Neural progenitor cell (in vitro differentiated cells): ENCODE data around the gene DUOX1. TPM values are rescaled to one million over a fixed set of nuclear protein-coding genes. Genes with fewer than 3 reads are reported as not detected.

ENCODE experiments used
- DNase-seq: peaks from one replicate; pipeline ENCODE4 v3.0.0-alpha.2; 2016; ENCODE audit warnings: low spot score
- H2AFZ ChIP-seq: fragments of 200-600 bp; sonication (generic); replicated peaks from 2 replicates; pipeline ENCODE4 v1.6.1; 2016; ENCODE audit warnings: antibody characterized with exemption
- H3F3A ChIP-seq: fragments of 200-600 bp; sonication (generic); 2 replicates; pipeline ENCODE4 v1.6.1; 2016; ENCODE audit warnings: antibody characterized with exemption, low read depth
- H3K27ac ChIP-seq: fragments of 200-600 bp; sonication (generic); 2 replicates; pipeline ENCODE4 v1.5.1; 2016; ENCODE audit warnings: mild to moderate bottlenecking
- H3K27me3 ChIP-seq: fragments of 200-600 bp; sonication (generic); 2 replicates; pipeline ENCODE4 v1.6.1; 2016; ENCODE audit warnings: mild to moderate bottlenecking, moderate library complexity
- H3K36me3 ChIP-seq: fragments of 200-600 bp; sonication (generic); 2 replicates; pipeline ENCODE4 v1.5.1; 2016
- H3K4me1 ChIP-seq: fragments of 200-600 bp; sonication (generic); 2 replicates; pipeline ENCODE4 v1.6.1; 2016; ENCODE audit warnings: mixed run types
- H3K4me2 ChIP-seq: fragments of 200-600 bp; sonication (generic); 2 replicates; pipeline ENCODE4 v1.6.1; 2016
- H3K4me3 ChIP-seq: fragments of 200-600 bp; sonication (generic); 2 replicates; pipeline ENCODE4 v1.5.1; 2016
- H3K79me2 ChIP-seq: fragments of 200-600 bp; sonication (generic); 2 replicates; pipeline ENCODE4 v1.6.1; 2016; ENCODE audit warnings: low read depth
- H3K9ac ChIP-seq: fragments of 200-600 bp; sonication (generic); 2 replicates; pipeline ENCODE4 v1.6.1; 2016
- H3K9me3 ChIP-seq: fragments of 200-600 bp; sonication (generic); 2 replicates; pipeline ENCODE4 v1.5.1; 2016; ENCODE audit warnings: low read depth
- H4K20me1 ChIP-seq: fragments of 200-600 bp; sonication (generic); 2 replicates; pipeline ENCODE4 v1.6.1; 2016; ENCODE audit warnings: low read depth
- H3K27ac Mint-ChIP-seq: 3 replicates; pipeline ENCODE4 v1.8.0; 2021; ENCODE audit warnings: mixed read lengths
- H3K27me3 Mint-ChIP-seq: 2 replicates; pipeline ENCODE4 v1.8.0; 2022; ENCODE audit warnings: low read depth, mild to moderate bottlenecking, inconsistent platforms, moderate library complexity, mixed read lengths; ENCODE audit not compliant: insufficient read depth
- H3K36me3 Mint-ChIP-seq: 3 replicates; pipeline ENCODE4 v1.8.0; 2021; ENCODE audit warnings: mixed read lengths
- H3K4me1 Mint-ChIP-seq: 3 replicates; pipeline ENCODE4 v1.8.0; 2021; ENCODE audit warnings: mixed read lengths
- H3K4me3 Mint-ChIP-seq: 3 replicates; pipeline ENCODE4 v1.8.0; 2021; ENCODE audit warnings: mild to moderate bottlenecking, moderate library complexity, mixed read lengths
- H3K9me3 Mint-ChIP-seq: 3 replicates; pipeline ENCODE4 v1.8.0; 2020; ENCODE audit warnings: mixed read lengths
- EZH2 ChIP-seq: fragments of 200-600 bp; sonication (generic); IDR thresholded peaks from 2 replicates; pipeline ENCODE4 v1.6.1; 2017; ENCODE audit warnings: antibody characterized with exemption, mild to moderate bottlenecking, moderate library complexity
- EZH2phosphoT487 ChIP-seq: fragments of 200-600 bp; sonication (generic); IDR thresholded peaks from 2 replicates; pipeline ENCODE4 v1.6.1; 2017; ENCODE audit warnings: antibody characterized with exemption
- total RNA-seq: library from RNA; depleted of rRNA; stranded (reverse); fragments of >200 nt; gene quantifications from 2 replicates; pipeline ENCODE4 v1.2.3, GENCODE V29; 2015; ENCODE audit warnings: low replicate concordance
- TF ChIP-seq, protein P1 (sequence below): fragments of 200-600 bp; sonication (generic); IDR thresholded peaks from 2 replicates; pipeline ENCODE4 v1.5.1; 2017; ENCODE audit warnings: antibody characterized with exemption, mild to moderate bottlenecking

DUOX1 gene
- total RNA-seq, 1 donor from 2014 or later = 0.30 TPM

DNA sequence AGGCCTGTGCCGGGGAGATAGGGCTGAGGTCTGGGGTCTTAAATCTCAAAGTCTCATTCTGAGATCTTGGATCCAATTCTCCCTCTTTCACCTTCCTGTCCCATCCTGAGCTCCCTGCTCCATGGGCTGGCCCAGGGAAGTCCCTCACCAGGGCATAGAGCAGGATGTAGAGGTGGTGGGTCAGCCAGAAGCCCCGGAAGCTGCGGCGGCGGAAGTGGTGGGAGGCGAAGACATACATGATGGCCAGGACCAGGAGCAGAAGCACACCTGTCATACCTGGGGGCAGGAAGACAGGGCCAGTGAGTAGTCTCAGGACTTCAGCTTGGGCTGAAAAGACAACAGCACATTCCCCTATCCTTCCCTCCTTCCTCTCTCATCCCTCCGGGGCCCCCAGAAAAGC, 32.3 kb upstream of the DUOX1 start:
- peaks cover 14% of the 10 kb centered on the region for H3K27me3 Mint-ChIP-seq
- H3K9me3 Mint-ChIP-seq = peaks cover 3% of the 10 kb centered on the region
- no peak overlapping the region for H3K4me2 ChIP-seq
- H3F3A ChIP-seq = no peaks in the 10 kb centered on the region
- no peak overlapping the region for H3K4me3 ChIP-seq
- H3K9ac ChIP-seq = no peak overlapping the region
- no peaks in the 10 kb centered on the region for H4K20me1 ChIP-seq
- peaks cover 8% of the 10 kb centered on the region for H3K27me3 ChIP-seq
- no peak overlapping the region for H3K27ac ChIP-seq
- H2AFZ ChIP-seq = no peak overlapping the region
- no peak overlapping the region for H3K27ac Mint-ChIP-seq
- no peaks in the 10 kb centered on the region for H3K36me3 ChIP-seq
- H3K79me2 ChIP-seq = no peaks in the 10 kb centered on the region
- no peak overlapping the region for H3K4me3 Mint-ChIP-seq
- no peak for DNase-seq
- TF ChIP-seq EZH2 (no peak), EZH2phosphoT487 (no peak)
- TF ChIP-seq, protein P1, sequence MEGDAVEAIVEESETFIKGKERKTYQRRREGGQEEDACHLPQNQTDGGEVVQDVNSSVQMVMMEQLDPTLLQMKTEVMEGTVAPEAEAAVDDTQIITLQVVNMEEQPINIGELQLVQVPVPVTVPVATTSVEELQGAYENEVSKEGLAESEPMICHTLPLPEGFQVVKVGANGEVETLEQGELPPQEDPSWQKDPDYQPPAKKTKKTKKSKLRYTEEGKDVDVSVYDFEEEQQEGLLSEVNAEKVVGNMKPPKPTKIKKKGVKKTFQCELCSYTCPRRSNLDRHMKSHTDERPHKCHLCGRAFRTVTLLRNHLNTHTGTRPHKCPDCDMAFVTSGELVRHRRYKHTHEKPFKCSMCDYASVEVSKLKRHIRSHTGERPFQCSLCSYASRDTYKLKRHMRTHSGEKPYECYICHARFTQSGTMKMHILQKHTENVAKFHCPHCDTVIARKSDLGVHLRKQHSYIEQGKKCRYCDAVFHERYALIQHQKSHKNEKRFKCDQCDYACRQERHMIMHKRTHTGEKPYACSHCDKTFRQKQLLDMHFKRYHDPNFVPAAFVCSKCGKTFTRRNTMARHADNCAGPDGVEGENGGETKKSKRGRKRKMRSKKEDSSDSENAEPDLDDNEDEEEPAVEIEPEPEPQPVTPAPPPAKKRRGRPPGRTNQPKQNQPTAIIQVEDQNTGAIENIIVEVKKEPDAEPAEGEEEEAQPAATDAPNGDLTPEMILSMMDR = no peak
- H3K4me1 ChIP-seq = peaks cover 7% of the 10 kb centered on the region
- no peaks in the 10 kb centered on the region for H3K9me3 ChIP-seq
- H3K4me1 Mint-ChIP-seq = peaks cover 12% of the 10 kb centered on the region
- no peaks in the 10 kb centered on the region for H3K36me3 Mint-ChIP-seq

DNA sequence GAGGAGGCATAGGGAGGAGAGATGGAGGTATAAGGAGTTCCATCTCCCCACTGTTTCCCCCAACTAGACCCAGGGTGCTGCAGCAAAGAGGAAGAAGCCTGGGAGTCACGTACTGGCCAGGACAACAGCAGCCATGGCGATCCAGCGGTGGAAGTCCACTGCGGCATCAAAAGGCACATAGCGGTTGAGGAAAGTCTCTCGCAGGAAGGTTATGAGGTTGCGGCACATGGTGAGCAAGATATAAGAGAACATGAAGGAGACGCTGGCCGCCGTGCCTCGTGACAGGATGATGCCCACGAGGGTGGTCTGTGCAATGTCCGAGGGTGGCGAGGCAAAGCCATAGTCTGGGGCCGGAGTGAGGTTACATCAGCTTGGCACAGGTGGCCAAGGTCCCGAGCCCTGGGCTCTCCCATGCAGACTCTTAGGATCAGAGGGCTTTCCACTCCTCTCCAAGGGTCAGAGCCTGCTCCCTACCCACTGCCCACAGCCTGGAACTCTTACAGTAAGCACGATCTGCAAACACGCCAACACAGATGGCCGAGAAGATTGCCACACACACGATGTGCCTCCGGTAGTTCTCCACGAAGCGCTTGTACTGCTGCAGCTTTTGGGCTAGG, 30.1 kb upstream of the DUOX1 start:
- Histone ChIP-seq H4K20me1 (no peaks in the 10 kb centered on the region), H3K9ac (no peak overlapping the region), H3K27me3 (peaks cover 8% of the 10 kb centered on the region), H2AFZ (no peak overlapping the region), H3F3A (no peaks in the 10 kb centered on the region), H3K27ac (no peak overlapping the region), H3K4me2 (no peak overlapping the region), H3K79me2 (no peaks in the 10 kb centered on the region), H3K9me3 (no peaks in the 10 kb centered on the region), H3K4me3 (no peak overlapping the region), H3K36me3 (no peaks in the 10 kb centered on the region), H3K4me1 (peaks cover 7% of the 10 kb centered on the region)
- Mint-ChIP-seq H3K9me3 (peaks cover 3% of the 10 kb centered on the region), H3K27ac (no peak overlapping the region), H3K4me3 (no peak overlapping the region), H3K4me1 (peaks cover 12% of the 10 kb centered on the region), H3K27me3 (peaks cover 16% of the 10 kb centered on the region), H3K36me3 (no peaks in the 10 kb centered on the region)
- DNase-seq = no peak
- TF ChIP-seq EZH2phosphoT487 (no peak), EZH2 (no peak)
- TF ChIP-seq, protein P1 = no peak

DNA sequence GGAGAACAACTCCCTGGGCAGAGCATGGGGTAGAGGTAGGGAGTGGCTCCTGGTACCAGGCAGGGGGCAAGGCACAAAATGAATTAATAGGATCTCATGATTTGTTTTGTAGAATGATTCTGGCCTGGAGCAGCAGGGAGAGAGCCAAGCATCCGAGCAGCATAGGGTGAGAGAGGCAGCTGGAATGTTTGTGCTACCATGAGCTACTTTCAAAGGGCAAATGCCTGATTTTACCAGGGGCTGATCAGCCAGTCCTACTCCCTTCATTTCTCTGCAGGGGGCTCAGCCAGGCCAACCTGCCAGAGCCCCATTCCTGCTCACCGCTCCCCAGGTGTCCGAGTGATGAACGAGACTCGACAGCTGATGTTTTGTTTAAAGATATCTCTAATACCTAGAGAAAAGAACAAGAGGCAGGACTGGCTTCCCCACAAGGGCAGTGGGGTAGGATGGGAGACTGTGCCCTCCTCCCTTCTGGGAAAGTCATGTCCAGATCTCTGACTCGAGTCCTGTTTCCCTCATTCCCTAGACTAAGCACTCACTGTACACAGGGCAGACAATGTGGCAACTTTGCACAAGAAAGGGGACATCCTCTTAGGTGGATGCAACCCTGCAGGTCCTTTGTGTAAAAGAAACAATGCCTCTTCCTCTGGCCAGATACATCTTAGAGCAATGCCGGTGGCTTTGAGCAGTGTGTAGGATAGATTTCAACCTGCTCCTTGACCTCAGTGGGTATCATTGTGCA, 28.7 kb upstream of the DUOX1 start:
- TF ChIP-seq, protein P1 = no peak
- TF ChIP-seq EZH2phosphoT487 (no peak), EZH2 (no peak)
- Histone ChIP-seq H3K9me3 (no peaks in the 10 kb centered on the region), H3K36me3 (no peaks in the 10 kb centered on the region), H3K4me1 (peaks cover 7% of the 10 kb centered on the region), H4K20me1 (no peaks in the 10 kb centered on the region), H3K4me3 (no peak overlapping the region), H2AFZ (no peak overlapping the region), H3F3A (no peaks in the 10 kb centered on the region), H3K27ac (no peak overlapping the region), H3K27me3 (peaks cover 8% of the 10 kb centered on the region), H3K9ac (no peak overlapping the region), H3K4me2 (peak overlapping the region; percentile 1), H3K79me2 (no peaks in the 10 kb centered on the region)
- no peaks in the 10 kb centered on the region for H3K36me3 Mint-ChIP-seq
- H3K4me3 Mint-ChIP-seq = no peak overlapping the region
- H3K27ac Mint-ChIP-seq = peak overlapping the region; percentile 11
- DNase-seq = peak; percentile 16
- H3K9me3 Mint-ChIP-seq = peaks cover 3% of the 10 kb centered on the region
- peaks cover 12% of the 10 kb centered on the region for H3K4me1 Mint-ChIP-seq
- H3K27me3 Mint-ChIP-seq = peaks cover 16% of the 10 kb centered on the region
